ENCODE results near the gene CNOT11.

- TF ChIP-seq POLR2A (IDR thresholded peaks at IDR 0.05; ENCODE audit: borderline replicate concordance, extremely low read depth, insufficient read depth, insufficient read length) (no peak), SRF (IDR thresholded peaks at IDR 0.05; ENCODE audit: low read depth) (no peak), ZNF274 (IDR thresholded peaks at IDR 0.05; ENCODE audit: low read depth, low read length) (no peak), CTCF (IDR thresholded peaks at IDR 0.05 in 2 of 3, conservative IDR thresholded peaks at IDR 0.05 in 1 of 3; ENCODE audit: borderline replicate concordance in 1 of 3, insufficient read depth in 1 of 3, low read depth in 2 of 3, low read length in 2 of 3) (no peak), ZFX (IDR thresholded peaks at IDR 0.05) (no peak), EZH2phosphoT487 (IDR thresholded peaks at IDR 0.05; ENCODE audit: borderline replicate concordance) (no peak), REST (IDR thresholded peaks at IDR 0.05; ENCODE audit: low read depth) (no peak), POLR2AphosphoS5 (IDR thresholded peaks at IDR 0.05; ENCODE audit: low read depth, low read length) (no peak), EZH2 (IDR thresholded peaks at IDR 0.05) (no peak), SP1 (IDR thresholded peaks at IDR 0.05; ENCODE audit: low read depth) (no peak), CBX3 (IDR thresholded peaks at IDR 0.05; ENCODE audit: low read depth) (no peak), SIN3A (IDR thresholded peaks at IDR 0.05; ENCODE audit: low read depth) (no peak), ELF1 (IDR thresholded peaks at IDR 0.05; ENCODE audit: borderline replicate concordance, low read depth) (no peak), CEBPB (IDR thresholded peaks at IDR 0.05; ENCODE audit: low read depth) (no peak)
These were observed 26.2 kb downstream of the CNOT11 start for GRCh38 chr2:101278925-101279324.

Measured in HCT116 (cell line).